ENCODE measurements around the gene TUFM.

GRCh38 chr16:28872952-28873351 lies 26.8 kb upstream of the TUFM start:
- TF ChIP-seq EP300 (conservative IDR thresholded peaks at IDR 0.05; ENCODE audit: poor library complexity, severe bottlenecking) (no peak), EZH2 (IDR thresholded peaks at IDR 0.05; ENCODE audit: borderline replicate concordance, insufficient read depth, low read length, poor library complexity, severe bottlenecking) (no peak), CTCF (IDR thresholded peaks at IDR 0.05; ENCODE audit: poor library complexity, severe bottlenecking) (no peak)
